GM10248 (cell line): ENCODE results near the gene STX19.

ENCODE experiments used
- CTCF ChIA-PET: fragments of 300-600 bp; sonication (Branson Sonifier 250); formaldehyde crosslinking; extraction: SDS; loops from one replicate; lab custom pipeline; 2021; ENCODE audit warnings: antibody characterized with exemption; lab: Yijun Ruan, JAX
- POLR2A ChIA-PET: fragments of 350-650 bp; sonication (Branson Sonifier 250); formaldehyde crosslinking; extraction: SDS; loops from one replicate; lab custom pipeline; 2020; ENCODE audit warnings: antibody characterized with exemption; lab: Yijun Ruan, JAX
- DNase-seq: peaks from one replicate; pipeline ENCODE4 v3.0.0; 2012; ENCODE audit errors: extremely low spot score
- CTCF ChIP-seq: IDR thresholded peaks from 2 replicates; pipeline ENCODE4 v1.5.1; 2012; ENCODE audit warnings: mild to moderate bottlenecking, low read depth; ENCODE audit errors: extremely low read depth, missing control alignments, control extremely low read depth

STX19 gene

GRCh38 chr3:94015025-94015424 is 13.4 kb downstream of the STX19 start:
- CTCF ChIA-PET, result interaction anchor here (0.9 to 2.2 kb wide), 7 partner anchors 8 to 22 kb away, joined by 3 to 9 read pairs (median 3); no protein-coding TSS in a partner anchor
- TF ChIP-seq CTCF, result no peak
- DNase-seq, result no peak
- POLR2A ChIA-PET, result no interaction called here

GRCh38 chr3:94012185-94012584 is 16.2 kb downstream of the STX19 start:
- CTCF ChIA-PET, result interaction anchor here (0.9 to 2.4 kb wide), 3 partner anchors 7 to 58 kb away, joined by 3 to 12 read pairs (median 4); no protein-coding TSS in a partner anchor

GRCh38 chr3:94011233-94011711 is 17.1 kb downstream of the STX19 start:
- ChIA-PET CTCF (interaction anchor here (0.9 kb wide), 1 partner anchor 9 kb away, joined by 3 read pairs; no protein-coding TSS in a partner anchor), POLR2A (no interaction called here)
- no peak for TF ChIP-seq CTCF
- no peak for DNase-seq

More at GRCh38 chr3:94012185-94012584, 16.2 kb downstream of the STX19 start:
- POLR2A ChIA-PET, result no interaction called here
- DNase-seq, result no peak
- no peak for TF ChIP-seq CTCF

- no peak for TF ChIP-seq CTCF
- ChIA-PET CTCF (no interaction called here), POLR2A (no interaction called here)
- no peak for DNase-seq
Observed at GRCh38 chr3:94009608-94010007, 18.8 kb downstream of the STX19 start.

GRCh38 chr3:94008253-94008652 is 20.1 kb downstream of the STX19 start:
- DNase-seq, result no peak
- CTCF ChIA-PET, result interaction anchor here (1.0 to 2.4 kb wide), 7 partner anchors 9 to 241 kb away, joined by 3 to 6 read pairs (median 5); no protein-coding TSS in a partner anchor
- no peak for TF ChIP-seq CTCF
- POLR2A ChIA-PET, result no interaction called here

- DNase-seq, result peak; percentile 47
- CTCF ChIA-PET, result interaction anchor here (0.6 to 2.5 kb wide), 10 partner anchors 9 to 285 kb away, joined by 3 to 18 read pairs (median 3); partner anchors contain the start of genes DHFR2 and STX19
- POLR2A ChIA-PET, result no interaction called here
- TF ChIP-seq CTCF, result peak; percentile 73
Observed at GRCh38 chr3:94004301-94004910, 24.0 kb downstream of the STX19 start.
